HepG2 (cell line): ENCODE results near the gene COG4. TPM values are rescaled to one million over a fixed set of nuclear protein-coding genes. Genes with fewer than 3 reads are reported as not detected.
A peak's percentile ranks its signal among the peaks of the same experiment; 100 is the strongest.

Experiments
- AHR ChIP-seq: IDR thresholded peaks from 2 replicates; pipeline ENCODE4 v1.6.1; 2018; ENCODE audit warnings: missing genetic modification reagents, missing compliant biosample characterization
- CEBPZ ChIP-seq: IDR thresholded peaks from 2 replicates; pipeline ENCODE4 v1.6.1; 2012; ENCODE audit warnings: low read length, improper control_type of control experiment
- CREM ChIP-seq, 2 experiments: sonication (generic) in 1 of 2; formaldehyde crosslinking in 1 of 2; IDR thresholded peaks; 2 replicates each; pipeline versions ENCODE4 v1.4.0 to v1.6.1; 2016 to 2020; ENCODE audit warnings: antibody characterized with exemption in 1 of 2, mild to moderate bottlenecking in 1 of 2, missing genetic modification reagents in 1 of 2
- KMT2A ChIP-seq: sonication (generic); formaldehyde crosslinking; IDR thresholded peaks from 2 replicates; pipeline ENCODE4 v1.4.0; 2020; ENCODE audit warnings: missing genetic modification reagents
- MTF2 ChIP-seq: sonication (generic); formaldehyde crosslinking; IDR thresholded peaks from 2 replicates; pipeline ENCODE4 v1.5.0; 2020; ENCODE audit warnings: missing genetic modification reagents, borderline replicate concordance
- RAD21 ChIP-seq: fragments of 450-650 bp; formaldehyde crosslinking; IDR thresholded peaks from 2 replicates; pipeline ENCODE4 v1.5.0; 2020; ENCODE audit warnings: mild to moderate bottlenecking
- REL ChIP-seq: sonication (generic); formaldehyde crosslinking; conservative IDR thresholded peaks from 2 replicates; pipeline ENCODE4 v1.8.0; 2022; ENCODE audit warnings: mild to moderate bottlenecking, missing genetic modification reagents, moderate library complexity
- RFXANK ChIP-seq: IDR thresholded peaks from 2 replicates; pipeline ENCODE4 v1.6.1; 2016
- SETDB1 ChIP-seq: sonication (generic); formaldehyde crosslinking; IDR thresholded peaks from 2 replicates; pipeline ENCODE4 v1.5.1; 2020; ENCODE audit warnings: missing genetic modification reagents, mild to moderate bottlenecking, borderline replicate concordance
- SIX4 ChIP-seq: sonication (generic); formaldehyde crosslinking; IDR thresholded peaks from 2 replicates; pipeline ENCODE4 v1.4.0; 2020; ENCODE audit warnings: missing genetic modification reagents
- SSRP1 ChIP-seq: IDR thresholded peaks from 2 replicates; pipeline ENCODE4 v1.6.1; 2016; ENCODE audit warnings: control low read depth
- TAF1 ChIP-seq: sonication (generic); formaldehyde crosslinking; IDR thresholded peaks from 2 replicates; pipeline ENCODE4 v1.4.0; 2020; ENCODE audit warnings: missing genetic modification reagents
- TBX2 ChIP-seq: sonication (generic); formaldehyde crosslinking; IDR thresholded peaks from 2 replicates; pipeline ENCODE4 v1.5.0; 2020; ENCODE audit warnings: missing genetic modification reagents, mild to moderate bottlenecking, borderline replicate concordance
- ZIK1 ChIP-seq: sonication (generic); formaldehyde crosslinking; IDR thresholded peaks from 2 replicates; pipeline ENCODE4 v1.5.0; 2020; ENCODE audit warnings: mild to moderate bottlenecking, low read depth, missing genetic modification reagents, borderline replicate concordance
- ZNF10 ChIP-seq: sonication (generic); formaldehyde crosslinking; IDR thresholded peaks from 2 replicates; pipeline ENCODE4 v1.4.0; 2020; ENCODE audit warnings: mild to moderate bottlenecking, low read depth, missing genetic modification reagents, borderline replicate concordance
- ZNF33B ChIP-seq: sonication (generic); formaldehyde crosslinking; IDR thresholded peaks from 2 replicates; pipeline ENCODE4 v1.5.1; 2020; ENCODE audit warnings: mild to moderate bottlenecking, missing genetic modification reagents
- ZNF451 ChIP-seq: sonication (generic); formaldehyde crosslinking; IDR thresholded peaks from 2 replicates; pipeline ENCODE4 v1.5.0; 2020; ENCODE audit warnings: mild to moderate bottlenecking, missing genetic modification reagents
- ZNF530 ChIP-seq: sonication (generic); formaldehyde crosslinking; IDR thresholded peaks from 2 replicates; pipeline ENCODE4 v1.5.0; 2020; ENCODE audit warnings: low read depth, mild to moderate bottlenecking, missing genetic modification reagents
- ZNF605 ChIP-seq: sonication (generic); formaldehyde crosslinking; IDR thresholded peaks from 2 replicates; pipeline ENCODE4 v1.8.0; 2022; ENCODE audit warnings: mild to moderate bottlenecking, missing genetic modification reagents
- ZNF674 ChIP-seq: sonication (generic); formaldehyde crosslinking; IDR thresholded peaks from 2 replicates; pipeline ENCODE4 v1.5.0; 2020; ENCODE audit warnings: low read depth, mild to moderate bottlenecking, missing genetic modification reagents
- ZNF740 ChIP-seq: sonication (generic); formaldehyde crosslinking; IDR thresholded peaks from 2 replicates; pipeline ENCODE4 v1.4.0; 2020; ENCODE audit warnings: missing genetic modification reagents
- polyA plus RNA-seq, 8 experiments: library from polyadenylated mRNA; depleted of rRNA in 3 of 8; stranded (reverse) in 7 of 8; unstranded in 1 of 8; fragments of >200 nt; fragmentation: Illumina TruSeq in 4 of 8; extraction: Trizol in 4 of 8; gene quantifications; 2 replicates each; pipeline versions ENCODE4 v1.2.1 to v1.2.3, GENCODE V29; 2011 to 2016; ENCODE audit warnings: low read depth in 4 of 8, missing spikeins in 1 of 8, mixed read lengths in 1 of 8; ENCODE audit not compliant: insufficient read depth in 1 of 8
- total RNA-seq, 5 experiments: library from RNA; depleted of rRNA; stranded (reverse); fragments of >200 nt; fragmentation: Illumina TruSeq; extraction: Trizol; gene quantifications; 2 replicates each; pipeline ENCODE4 v1.2.3, GENCODE V29; 2016; ENCODE audit warnings: low read depth in 1 of 5

Gene COG4
- total and polyA plus RNA-seq, 2 of the 13 experiments (the other 11 are each of a cell fraction or from before 2014, with no cell fraction given) = 51.1 to 73.8 TPM

GRCh38 chr16:70438969-70439862 is 84.1 kb downstream of the COG4 start, which contains the start of gene ST3GAL2 (continued):
- TF ChIP-seq ZIK1 (CRISPR knock-in tag) (peak; percentile 77), KMT2A (CRISPR knock-in tag) (no peak; the same call in 1 of the 2 replicates), CEBPZ (no peak), ZNF451 (CRISPR knock-in tag) (no peak), CREM (IDR thresholded peaks at IDR 0.05) (peak; percentile 100), CREM (CRISPR knock-in tag; IDR thresholded peaks at IDR 0.05) (no peak), ZNF674 (no peak), AHR (no peak; the same call in 1 of the 2 replicates), RFXANK (CRISPR knock-in tag) (no peak; the same call in 1 of the 2 replicates), ZNF10 (no peak), SETDB1 (CRISPR knock-in tag) (no peak), MTF2 (CRISPR knock-in tag) (no peak; the same call in 1 of the 2 replicates), TBX2 (peak; percentile 76; the same call in 1 of the 2 replicates), TAF1 (CRISPR knock-in tag) (peak; percentile 77), ZNF605 (CRISPR knock-in tag) (peak; percentile 92), SIX4 (CRISPR knock-in tag) (0 out of 2 replicates have a peak, but pooled peaks have one; percentile 38), REL (CRISPR knock-in tag) (no peak), ZNF740 (CRISPR knock-in tag) (no peak), ZNF530 (CRISPR knock-in tag) (no peak), ZNF33B (peak; percentile 82; the same call in 1 of the 2 replicates), RAD21 (peak; percentile 51), SSRP1 (CRISPR knock-in tag) (no peak)
